Activated gamma-delta T cell (primary cell): Measurements from ENCODE around the gene SLC5A10.
"Not testable (repeated sequence)": the region's sequence is repeated elsewhere in the genome, so short reads cannot be mapped to it uniquely, and the experiment has no call there.

ENCODE experiments used
- DNase-seq: peaks from one replicate; lab custom pipeline; 2025; lab: John Stamatoyannopoulos, UW

SLC5A10 gene

DNA sequence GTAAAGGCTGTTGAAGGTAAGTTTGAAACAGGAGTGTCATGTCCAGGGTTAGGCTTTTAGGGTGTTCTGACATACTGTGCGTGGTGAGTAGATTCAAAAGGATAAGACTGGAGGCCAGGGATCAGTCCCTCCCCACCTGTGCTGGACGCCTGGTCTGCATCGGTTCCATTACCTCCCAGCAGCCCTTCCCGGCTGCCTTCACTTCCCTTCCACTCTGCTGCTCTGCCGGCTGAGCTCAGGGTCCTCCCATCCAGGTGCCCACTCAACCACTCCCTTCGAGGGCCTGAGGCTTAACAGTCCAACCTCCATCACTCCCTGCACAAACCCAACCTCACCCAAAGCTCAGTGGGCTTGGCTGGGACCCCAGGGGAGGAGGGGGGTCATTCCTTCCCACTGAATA, 4.1 kb upstream of the SLC5A10 start:
- DNase-seq, result no peak

DNA sequence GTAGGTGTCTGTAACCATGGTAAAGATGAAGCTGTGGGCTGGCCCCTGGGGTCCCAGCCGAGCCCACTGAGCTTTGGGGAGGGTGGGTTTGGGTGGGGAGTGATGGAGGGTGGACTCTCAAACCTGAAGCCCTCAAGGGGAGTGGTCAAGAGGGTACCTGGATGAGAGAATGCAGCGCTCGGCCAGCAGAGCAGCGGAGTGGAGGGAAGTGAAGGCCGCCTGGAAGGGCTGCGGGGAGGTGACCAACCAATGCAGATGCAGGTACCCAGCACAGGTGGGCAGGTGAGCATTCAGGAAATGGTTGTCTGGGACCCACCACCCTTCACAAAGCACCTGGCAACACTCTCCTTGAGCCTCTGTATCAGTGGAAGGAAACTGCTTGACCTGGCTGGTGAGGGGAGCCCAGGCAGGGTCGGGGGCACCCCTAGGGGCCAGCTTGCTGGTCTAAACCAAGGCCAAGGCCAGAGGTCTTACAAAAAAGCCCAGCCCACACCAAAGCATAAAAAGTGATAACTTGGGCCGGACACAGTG, 3.4 kb upstream of the SLC5A10 start:
- no peak for DNase-seq

DNA sequence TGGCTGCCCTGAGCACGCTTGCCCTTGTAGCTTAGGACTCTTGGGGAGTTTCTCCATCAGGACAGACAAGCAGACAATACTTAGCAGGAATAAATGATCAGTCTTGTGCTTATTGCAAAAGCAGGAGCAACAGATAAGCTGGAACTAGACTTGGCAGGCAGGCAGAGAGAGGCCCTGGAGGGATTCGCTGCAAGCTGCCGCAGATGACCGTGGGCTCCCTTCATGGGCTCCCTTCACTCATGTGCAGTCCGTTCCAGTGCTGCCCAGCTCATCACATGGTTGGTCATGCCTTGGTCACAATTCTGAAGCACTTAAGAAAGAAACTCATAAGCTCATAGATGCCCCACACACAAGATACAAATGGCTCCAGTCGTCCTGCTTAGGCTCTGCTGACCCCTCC, 2.4 kb upstream of the SLC5A10 start:
- DNase-seq, result no peak

DNA sequence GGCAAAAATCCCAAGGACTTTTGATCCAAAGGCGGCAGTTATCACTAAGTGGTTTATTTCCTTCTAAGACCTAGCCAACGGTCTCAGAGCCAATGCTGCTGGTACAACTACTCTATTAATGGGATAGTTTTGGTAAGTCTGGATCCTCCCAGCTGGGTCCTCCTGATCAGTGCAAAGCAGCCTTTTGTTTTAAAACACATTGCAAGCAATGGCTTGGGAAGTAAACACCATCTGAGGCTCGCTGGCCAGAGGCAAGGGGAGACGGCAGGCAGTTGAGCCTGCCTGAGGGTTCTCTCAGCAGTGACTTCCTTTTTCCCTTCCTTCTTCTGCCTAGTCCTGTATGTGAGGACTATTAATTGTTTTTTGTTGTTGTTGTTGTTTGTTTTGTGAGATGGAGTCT, 1.6 kb upstream of the SLC5A10 start:
- no peak for DNase-seq

DNA sequence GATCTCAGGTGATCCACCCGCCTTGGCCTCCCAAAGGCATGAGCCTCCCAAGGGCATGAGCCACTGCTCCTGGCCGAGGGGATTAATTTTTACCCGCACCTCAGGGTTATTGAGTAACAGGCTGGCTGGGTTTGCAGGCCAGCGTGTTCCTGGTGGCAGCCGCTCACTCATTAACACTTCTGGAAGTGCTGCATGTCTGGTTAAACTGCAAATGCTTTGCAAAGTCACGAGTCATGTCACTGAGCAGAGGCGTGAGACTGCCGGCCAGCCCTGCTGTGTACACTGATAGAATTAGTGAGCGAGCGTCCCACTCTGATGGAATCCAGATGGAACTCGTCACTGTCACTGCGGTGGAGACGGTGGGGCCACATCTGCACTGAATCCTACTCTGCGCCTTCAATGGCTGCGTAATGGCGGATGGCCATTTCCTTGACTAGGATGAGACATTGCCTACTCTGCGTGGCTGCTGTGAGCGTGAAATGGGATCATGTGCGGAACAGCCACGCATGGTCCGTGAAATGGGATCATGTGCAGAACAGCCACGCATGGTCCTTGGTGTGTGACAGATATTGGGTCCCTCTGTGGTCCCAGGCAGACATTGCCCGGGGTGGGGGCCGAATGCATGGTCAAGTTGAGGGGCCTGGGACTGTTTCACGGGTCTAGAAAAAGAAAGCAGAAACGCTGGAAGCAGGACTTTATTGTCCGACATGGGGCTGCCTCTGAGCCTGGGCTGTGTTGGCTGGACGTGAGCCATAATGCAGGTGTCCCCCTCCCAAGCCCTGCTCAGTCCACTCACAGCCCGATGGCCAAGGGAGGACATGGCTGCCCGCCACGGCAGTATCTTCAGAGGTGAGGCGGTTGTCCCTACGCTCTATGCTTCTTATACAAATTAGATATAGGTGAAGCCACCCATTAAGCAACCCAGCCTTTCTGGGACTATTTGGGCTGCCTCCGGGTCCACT, 740 bp upstream of the SLC5A10 start:
- no peak for DNase-seq

DNA sequence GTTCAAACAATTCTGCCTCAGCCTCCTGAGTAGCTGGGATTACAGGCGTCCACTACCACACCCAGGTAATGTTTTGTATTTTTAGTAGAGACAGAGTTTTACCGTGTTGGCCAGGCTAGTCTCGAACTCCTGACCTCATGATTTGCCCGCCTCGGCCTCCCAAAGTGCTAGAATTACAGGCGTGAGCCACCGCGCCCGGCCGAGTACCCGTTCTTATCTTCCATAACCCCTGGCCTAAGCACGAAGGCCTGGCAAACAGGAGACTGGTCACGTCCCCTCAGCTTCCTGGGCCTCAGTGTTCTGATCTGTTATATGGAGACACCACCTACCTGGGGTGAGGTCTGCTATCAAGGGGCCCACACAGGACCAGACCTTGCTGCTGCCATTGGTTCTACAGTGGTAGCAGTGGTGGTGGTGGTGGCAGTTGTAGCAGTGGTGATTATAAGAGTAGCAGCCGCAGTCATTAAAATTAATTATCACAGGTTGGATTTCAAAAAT, 1.3 kb downstream of the SLC5A10 start:
- no peak for DNase-seq

DNA sequence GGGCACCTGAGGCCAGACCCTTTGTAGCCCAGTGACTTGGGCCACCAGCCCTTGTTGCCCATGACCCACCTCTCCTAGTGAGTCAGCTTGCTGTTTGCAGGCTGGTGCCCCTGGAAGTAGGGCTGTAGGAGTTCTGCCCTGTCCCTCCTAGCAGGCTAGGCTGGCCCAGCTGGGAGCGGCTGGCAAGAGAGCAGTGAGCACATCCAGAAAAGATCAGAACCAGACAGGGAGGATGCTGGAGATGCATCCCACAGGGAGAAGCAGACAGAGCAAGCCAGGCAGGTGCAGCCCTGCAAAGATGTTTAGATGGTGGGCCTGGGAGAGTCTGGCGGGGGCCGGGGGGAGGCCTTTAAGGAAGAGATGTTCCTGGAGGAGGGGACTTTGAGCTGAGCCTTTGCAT, 2.4 kb downstream of the SLC5A10 start:
- no peak for DNase-seq

DNA sequence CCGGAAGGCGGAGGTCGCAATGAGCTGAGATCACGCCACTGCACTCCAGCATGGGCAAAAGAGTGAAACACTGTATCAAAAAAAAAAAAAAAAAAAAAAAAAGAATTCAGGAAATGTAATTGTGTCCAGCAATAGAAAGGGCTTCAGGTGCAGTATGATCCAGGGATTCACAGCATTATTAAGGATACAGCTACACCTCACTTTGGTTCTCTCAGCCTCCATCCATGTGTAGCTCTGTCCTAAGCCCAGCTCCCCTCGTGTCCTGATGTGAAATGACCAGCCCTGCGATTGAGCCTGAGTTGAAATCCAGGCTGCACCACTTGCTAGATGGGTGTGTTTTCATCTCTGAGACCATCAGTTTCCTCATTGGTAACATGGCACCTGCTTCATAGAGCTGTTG, 3.0 kb downstream of the SLC5A10 start:
- no peak for DNase-seq

DNA sequence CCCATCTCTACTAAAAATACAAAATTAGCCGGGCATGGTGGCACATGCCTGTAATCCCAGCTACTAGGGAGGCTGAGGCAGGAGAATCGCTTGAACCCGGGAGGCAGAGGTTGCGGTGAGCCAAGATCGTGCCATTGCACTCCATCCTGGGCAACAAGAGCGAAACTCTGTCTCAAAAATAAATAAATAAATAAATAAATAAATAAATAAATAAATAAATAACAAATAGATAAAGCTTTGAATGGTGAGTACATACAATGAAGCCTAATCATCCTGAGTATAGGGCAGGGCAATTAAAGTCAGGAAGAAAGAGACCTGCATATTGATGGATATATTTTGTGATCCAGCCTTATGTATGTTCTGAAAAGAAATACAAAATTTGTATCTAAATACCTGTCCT, 4.1 kb downstream of the SLC5A10 start:
- not testable (repeated sequence) for DNase-seq

DNA sequence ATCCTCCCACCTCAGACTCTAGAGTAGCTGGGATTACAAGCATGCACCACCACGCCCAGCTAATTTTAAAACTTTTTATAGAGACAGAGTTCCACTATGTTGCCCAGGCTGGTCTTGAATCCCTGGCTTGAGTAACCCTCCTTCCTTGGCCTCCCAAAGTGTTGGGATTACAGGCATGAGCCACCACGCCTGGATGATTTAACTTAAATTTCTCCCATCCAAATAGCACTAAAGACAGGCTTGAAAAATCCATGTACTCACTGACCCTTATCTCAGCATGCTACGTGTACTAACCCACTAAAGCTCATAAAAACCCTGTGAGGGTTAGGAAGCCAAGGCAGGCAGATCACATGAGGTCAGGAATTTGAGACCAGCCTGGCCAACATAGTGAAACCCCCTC, 4.6 kb downstream of the SLC5A10 start:
- no peak for DNase-seq

DNA sequence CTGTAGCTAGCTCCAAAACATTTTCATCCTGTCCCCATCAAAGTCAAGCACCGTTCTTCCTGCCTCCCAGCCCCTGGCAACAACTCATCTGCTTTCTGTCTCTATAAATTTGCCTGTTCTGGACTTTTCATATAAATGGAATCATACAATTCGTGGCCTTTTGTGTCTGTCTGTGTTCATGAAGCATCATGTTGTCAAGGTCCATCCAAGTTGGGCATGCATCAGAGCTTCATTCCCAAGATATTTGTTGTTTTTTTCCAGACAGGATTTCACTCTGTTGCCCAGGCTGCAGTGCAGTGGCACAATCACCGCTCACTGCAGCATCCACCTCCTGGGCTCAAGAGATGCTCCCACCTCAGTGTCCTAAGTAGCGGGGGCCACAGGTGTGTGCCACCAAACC, 5.9 kb downstream of the SLC5A10 start:
- DNase-seq, result no peak

DNA sequence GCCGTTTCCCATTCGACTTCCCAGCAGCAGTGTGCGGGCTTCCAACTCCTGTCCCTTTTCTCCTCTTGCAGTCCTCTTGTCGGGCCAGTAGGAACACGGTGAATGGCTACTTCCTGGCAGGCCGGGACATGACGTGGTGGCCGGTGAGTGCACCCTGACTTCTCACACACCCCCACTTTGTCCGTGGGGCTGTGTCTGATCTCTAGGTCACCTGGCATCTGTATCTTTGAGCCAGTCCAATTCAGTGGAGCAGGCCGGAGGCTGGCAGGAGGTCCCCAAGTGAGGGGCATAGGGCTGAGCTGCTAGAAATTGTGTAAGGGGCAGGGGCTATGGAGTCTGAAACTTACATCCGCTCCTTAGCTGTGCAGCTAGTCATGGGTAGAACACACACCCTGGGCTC, 6.6 kb downstream of the SLC5A10 start:
- no peak for DNase-seq

DNA sequence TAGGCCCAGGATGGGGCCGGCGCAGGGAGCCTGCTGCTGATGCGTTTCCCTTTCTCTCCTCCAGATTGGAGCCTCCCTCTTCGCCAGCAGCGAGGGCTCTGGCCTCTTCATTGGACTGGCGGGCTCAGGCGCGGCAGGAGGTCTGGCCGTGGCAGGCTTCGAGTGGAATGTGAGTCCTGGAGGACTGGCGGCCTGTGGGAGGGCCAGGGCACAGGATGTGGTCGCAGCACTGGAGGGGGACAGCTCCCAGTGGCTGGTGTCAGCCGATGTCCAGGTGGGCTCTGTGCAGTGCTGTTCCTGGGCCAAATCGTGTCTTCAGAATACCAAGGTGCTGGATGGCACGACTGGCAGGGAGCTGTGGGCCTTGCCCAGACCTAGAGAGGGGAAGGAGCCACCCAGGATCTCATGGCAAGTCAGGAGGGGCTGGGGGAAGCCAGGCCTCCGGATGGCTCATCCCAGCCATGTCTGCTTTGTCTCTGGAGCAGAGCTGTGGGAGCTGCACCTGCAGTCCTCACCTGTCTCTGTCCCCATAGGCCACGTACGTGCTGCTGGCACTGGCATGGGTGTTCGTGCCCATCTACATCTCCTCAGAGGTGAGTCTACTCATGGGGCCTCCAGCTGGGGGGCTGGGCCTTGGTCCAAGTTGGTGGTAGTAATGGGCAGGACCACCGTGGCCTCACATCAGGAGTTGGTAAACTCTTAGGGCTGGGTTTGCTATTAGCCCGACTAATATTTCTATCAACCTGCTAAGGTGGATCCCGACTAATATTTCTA, 7.3 kb downstream of the SLC5A10 start:
- no peak for DNase-seq

DNA sequence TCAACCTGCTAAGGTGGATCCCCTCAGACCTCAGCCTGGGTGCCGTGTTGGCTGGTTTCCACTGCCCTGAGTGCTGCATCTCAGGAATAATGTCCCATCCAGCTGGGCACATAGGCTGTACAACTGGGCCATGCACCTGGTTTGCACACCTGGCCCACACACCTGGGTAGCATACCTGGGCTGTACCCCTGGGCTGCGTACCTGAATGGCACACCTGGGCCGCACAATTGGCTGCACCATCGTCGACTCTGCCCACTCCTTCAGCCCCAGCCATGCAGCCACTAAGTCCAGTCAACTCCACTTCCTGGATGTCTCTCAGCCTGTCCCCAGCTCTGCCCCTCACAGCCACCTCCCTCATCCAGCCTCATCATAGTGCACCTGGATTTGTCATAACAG, 7.9 kb downstream of the SLC5A10 start:
- DNase-seq, result no peak

DNA sequence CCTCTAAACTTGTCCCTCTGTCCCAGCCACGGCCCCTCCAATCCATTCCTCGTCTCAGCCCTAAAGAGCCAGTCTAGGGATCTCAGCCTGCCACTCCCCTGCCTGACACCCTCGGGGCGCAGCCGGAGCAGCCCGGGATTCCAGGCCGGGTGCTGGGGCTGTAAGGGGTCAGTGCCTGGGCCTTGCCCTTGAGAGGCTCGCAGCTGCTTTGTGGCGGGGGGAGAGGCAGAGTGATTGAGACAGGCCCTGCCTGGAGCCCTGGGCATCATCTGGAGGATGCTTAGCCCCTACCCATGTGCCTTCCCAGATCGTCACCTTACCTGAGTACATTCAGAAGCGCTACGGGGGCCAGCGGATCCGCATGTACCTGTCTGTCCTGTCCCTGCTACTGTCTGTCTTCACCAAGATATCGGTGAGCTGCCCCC, 8.3 kb downstream of the SLC5A10 start:
- no peak for DNase-seq

DNA sequence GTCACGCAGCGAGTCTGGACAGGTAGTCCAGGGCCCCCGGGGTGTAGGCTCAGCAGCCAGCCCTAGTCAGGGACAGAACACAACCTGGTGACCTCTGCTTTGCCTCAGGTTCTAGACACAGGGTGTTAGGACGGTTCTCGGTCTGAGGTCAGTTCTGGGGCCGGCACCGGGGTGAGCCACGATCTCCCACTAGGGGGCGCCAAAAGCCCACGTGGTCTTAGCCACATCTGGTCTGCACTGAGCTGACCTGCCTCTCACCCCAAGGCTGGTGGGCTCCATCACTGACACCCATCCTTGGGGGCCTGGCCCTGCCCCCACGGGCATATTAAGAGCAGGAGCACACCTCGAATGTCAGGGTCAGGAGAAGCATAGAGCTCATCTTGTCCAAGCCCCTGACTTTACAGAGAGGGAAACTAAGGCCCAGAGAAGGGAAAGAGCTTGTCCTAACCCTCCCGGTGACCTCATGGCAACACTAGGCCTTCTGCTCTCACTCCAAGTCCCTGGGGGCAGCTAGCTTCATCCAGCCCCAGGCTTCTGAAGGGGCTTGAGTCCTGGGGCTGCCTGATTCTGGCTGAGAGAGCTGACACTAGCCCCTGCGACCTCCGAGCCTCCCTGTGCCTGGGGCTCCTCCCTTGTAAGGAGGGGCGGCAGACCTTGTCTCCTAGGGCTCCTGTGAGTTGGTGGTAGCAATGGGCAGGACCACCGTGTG, 9.0 kb downstream of the SLC5A10 start:
- peak; percentile 32 for DNase-seq

DNA sequence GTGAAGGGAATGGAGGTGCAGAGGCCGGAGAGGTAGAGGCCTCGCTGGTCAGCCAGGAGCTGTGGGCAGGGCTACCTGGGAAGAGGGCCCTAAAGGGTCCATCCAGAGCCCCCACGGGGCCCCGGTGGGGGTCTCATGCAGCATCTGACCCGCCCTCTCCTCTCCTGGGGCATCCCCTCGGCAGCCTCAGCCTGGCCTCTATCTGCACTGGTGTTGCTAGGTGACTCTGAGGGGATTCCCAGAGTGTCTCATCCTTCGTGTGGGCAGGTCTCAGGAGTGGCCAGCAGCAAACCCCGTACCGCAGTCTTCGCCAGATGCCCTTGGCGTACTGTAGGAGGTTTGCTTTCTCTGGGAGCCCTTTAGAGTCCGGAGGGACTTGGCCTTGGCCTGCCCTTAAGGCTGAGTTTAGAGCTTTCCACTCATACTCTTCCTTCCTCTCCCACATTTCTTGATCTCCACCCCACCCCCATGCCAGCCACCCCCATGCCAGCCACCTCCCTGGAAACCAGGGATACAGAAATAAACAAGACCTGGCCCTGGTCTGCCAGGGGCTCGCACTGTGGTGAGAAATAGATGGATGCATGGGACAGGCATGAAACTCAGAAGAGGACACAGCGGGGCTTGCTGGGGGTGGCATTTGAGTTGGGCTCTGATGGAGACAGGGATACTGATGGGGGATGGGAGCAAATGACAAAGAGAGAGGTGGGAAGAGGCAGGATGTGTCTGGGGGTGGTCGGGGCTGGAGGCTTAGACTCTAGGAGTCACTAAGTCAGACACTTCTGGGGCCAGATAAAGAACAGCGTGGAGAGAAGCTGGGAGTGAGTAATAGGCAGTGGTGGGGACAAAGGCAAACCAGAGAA, 9.9 kb downstream of the SLC5A10 start:
- no peak for DNase-seq

DNA sequence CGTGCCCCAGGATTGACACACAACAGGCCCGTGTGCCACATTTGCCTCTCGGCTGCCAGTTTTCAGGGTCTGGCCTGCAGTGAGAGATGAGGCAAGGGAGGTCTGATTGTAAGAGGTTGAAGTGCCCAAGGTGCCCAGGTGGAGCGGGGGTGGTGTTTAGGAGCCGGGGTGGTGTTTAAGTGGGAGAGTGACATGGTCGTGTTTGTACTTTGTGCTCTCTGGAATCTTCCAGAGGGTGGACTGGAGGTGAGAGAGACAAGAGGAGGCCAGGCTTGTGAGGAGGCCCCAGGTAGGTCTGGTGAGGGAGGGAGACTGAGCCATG, 10.5 kb downstream of the SLC5A10 start:
- no peak for DNase-seq

DNA sequence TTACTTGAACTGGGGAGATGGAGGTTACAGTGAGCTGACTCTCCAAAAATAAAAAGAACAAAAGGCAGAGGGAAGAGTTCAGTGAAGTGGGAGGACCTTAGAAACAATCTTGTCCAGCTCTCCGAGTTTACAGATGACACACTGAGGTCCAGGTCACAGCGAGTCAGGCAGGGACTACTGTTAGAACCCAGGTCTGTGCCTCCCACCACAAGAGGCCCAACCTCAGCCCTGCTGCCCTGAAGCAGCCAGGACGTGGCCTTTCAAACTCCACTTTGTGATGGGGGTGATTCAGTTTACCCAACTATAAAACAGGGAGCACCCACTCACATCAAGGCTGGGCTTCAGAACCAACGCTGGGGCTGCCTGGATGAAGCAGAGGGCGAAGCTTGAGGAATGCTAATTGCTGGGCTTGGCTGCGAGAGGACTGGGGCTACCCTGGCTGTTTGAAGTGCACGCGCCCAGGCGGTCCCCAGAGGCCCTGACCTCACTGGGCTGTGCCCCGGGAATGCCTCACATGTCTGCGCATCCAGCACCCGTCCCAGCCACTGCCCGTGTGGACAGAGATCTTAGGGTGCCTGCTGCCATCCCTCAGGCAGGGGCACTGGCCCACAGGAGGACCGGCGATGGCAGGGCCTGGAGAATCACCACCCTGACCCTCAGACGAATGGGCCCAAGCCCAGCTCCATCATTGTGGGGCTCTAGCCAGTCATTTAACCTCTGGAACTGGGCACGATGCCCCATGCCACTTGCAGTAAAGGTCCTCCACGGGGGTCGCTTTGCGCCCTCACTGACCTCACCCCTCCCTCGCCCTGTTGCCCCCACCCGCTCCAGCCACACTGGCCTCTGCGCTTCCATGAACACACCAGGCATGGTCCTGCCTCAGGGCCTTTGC, 11.4 kb downstream of the SLC5A10 start:
- DNase-seq, result no peak

DNA sequence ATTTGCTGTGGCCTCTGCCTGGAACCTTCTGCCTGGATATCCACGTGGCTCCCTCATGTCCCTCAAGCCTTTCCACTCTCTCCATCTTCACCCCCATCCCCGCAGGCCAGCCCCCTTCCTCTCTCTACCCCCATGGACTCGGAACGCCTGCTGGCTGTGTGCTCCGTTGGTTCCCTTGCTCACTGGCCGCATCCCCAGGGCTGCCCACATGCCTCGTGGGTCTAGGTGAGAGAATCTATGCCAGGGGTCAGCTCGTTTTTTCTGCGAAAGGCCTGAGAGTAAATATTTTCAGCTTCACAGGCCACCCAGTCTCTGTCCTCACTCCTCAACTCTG, 12.0 kb downstream of the SLC5A10 start:
- no peak for DNase-seq
